Mucosa of rectum (tissue), 2 donors: ENCODE measurements around the gene FAM98C.

ENCODE experiments used
- H3K27ac ChIP-seq, 2 donors: one replicate each; pipeline ENCODE4 v1.7.0; 2013; ENCODE audit warnings: inconsistent platforms in 2 of 2, low read depth in 2 of 2, low read length in 2 of 2
- H3K27me3 ChIP-seq, 2 donors: one replicate each; pipeline ENCODE4 v1.7.0; 2013; ENCODE audit warnings: low read length in 2 of 2; ENCODE audit not compliant: control insufficient read depth in 2 of 2, insufficient read depth in 2 of 2
- H3K36me3 ChIP-seq, 2 donors: one replicate each; pipeline ENCODE4 v1.7.0; 2013; ENCODE audit warnings: low read length in 2 of 2; ENCODE audit not compliant: control insufficient read depth in 2 of 2, insufficient read depth in 2 of 2
- H3K4me1 ChIP-seq, 2 donors: one replicate each; pipeline ENCODE4 v1.7.0; 2013; ENCODE audit warnings: low read length in 2 of 2, mild to moderate bottlenecking in 1 of 2; ENCODE audit not compliant: control insufficient read depth in 2 of 2, insufficient read depth in 2 of 2
- H3K4me3 ChIP-seq, 2 donors: one replicate each; pipeline ENCODE4 v1.7.0; 2013; ENCODE audit warnings: low read length in 2 of 2
- H3K9ac ChIP-seq, 2 donors: one replicate each; pipeline ENCODE4 v1.7.0; 2013; ENCODE audit warnings: low read length in 2 of 2, low read depth in 1 of 2, mild to moderate bottlenecking in 1 of 2
- H3K9me3 ChIP-seq, 2 donors: one replicate each; pipeline ENCODE4 v1.7.0; 2013; ENCODE audit warnings: low read length in 2 of 2; ENCODE audit not compliant: control insufficient read depth in 2 of 2
- donor health status: healthy.
- donor health status: Normal muscosa, but diverticular disease.

The FAM98C gene

GRCh38 chr19:38437295-38437694 lies 34.4 kb downstream of the FAM98C start:
- Histone ChIP-seq H3K9me3 (no peaks in the 10 kb centered on the region), H3K27me3 (peaks cover 6% of the 10 kb centered on the region in 2 donors), H3K4me1 (no peaks in the 10 kb centered on the region), H3K9ac (no peak overlapping the region), H3K36me3 (no peaks in the 10 kb centered on the region), H3K27ac (no peak overlapping the region), H3K4me3 (no peak overlapping the region)

GRCh38 chr19:38437917-38438316 lies 35.0 kb downstream of the FAM98C start:
- Histone ChIP-seq H3K4me1 (no peaks in the 10 kb centered on the region), H3K36me3 (no peaks in the 10 kb centered on the region), H3K27ac (no peak overlapping the region), H3K9ac (no peak overlapping the region), H3K27me3 (peaks cover 6% of the 10 kb centered on the region in 2 donors), H3K4me3 (no peak overlapping the region), H3K9me3 (no peaks in the 10 kb centered on the region)

GRCh38 chr19:38440592-38440991 lies 37.7 kb downstream of the FAM98C start:
- Histone ChIP-seq H3K4me3 (no peak overlapping the region), H3K36me3 (no peaks in the 10 kb centered on the region), H3K27me3 (no peaks in the 10 kb centered on the region), H3K27ac (no peak overlapping the region), H3K4me1 (no peaks in the 10 kb centered on the region), H3K9me3 (no peaks in the 10 kb centered on the region), H3K9ac (no peak overlapping the region)

GRCh38 chr19:38441657-38442348 lies 38.9 kb downstream of the FAM98C start:
- Histone ChIP-seq H3K4me3 (no peak overlapping the region), H3K27ac (no peak overlapping the region), H3K9me3 (no peaks in the 10 kb centered on the region), H3K4me1 (no peaks in the 10 kb centered on the region), H3K27me3 (no peaks in the 10 kb centered on the region), H3K36me3 (no peaks in the 10 kb centered on the region), H3K9ac (no peak overlapping the region)

- no peaks in the 10 kb centered on the region for H3K36me3 ChIP-seq
Measured at GRCh38 chr19:38442736-38443135, 39.8 kb downstream of the FAM98C start.

GRCh38 chr19:38443458-38443999 lies 40.6 kb downstream of the FAM98C start:
- Histone ChIP-seq H3K27me3 (no peaks in the 10 kb centered on the region), H3K4me1 (no peaks in the 10 kb centered on the region), H3K36me3 (no peaks in the 10 kb centered on the region), H3K9me3 (no peaks in the 10 kb centered on the region), H3K27ac (no peak overlapping the region), H3K9ac (no peak overlapping the region), H3K4me3 (no peak overlapping the region)

More at GRCh38 chr19:38442736-38443135, 39.8 kb downstream of the FAM98C start:
- H3K27ac ChIP-seq, result no peak overlapping the region
- H3K9me3 ChIP-seq, result no peaks in the 10 kb centered on the region
- no peaks in the 10 kb centered on the region for H3K4me1 ChIP-seq
- no peak overlapping the region for H3K4me3 ChIP-seq
- no peak overlapping the region for H3K9ac ChIP-seq
- no peaks in the 10 kb centered on the region for H3K27me3 ChIP-seq

GRCh38 chr19:38444026-38444425 lies 41.1 kb downstream of the FAM98C start:
- H3K9ac ChIP-seq, result no peak overlapping the region
- H3K27me3 ChIP-seq, result no peaks in the 10 kb centered on the region
- no peaks in the 10 kb centered on the region for H3K36me3 ChIP-seq
- H3K27ac ChIP-seq, result no peak overlapping the region
- H3K4me1 ChIP-seq, result no peaks in the 10 kb centered on the region
- no peak overlapping the region for H3K4me3 ChIP-seq
- H3K9me3 ChIP-seq, result no peaks in the 10 kb centered on the region

- no peaks in the 10 kb centered on the region for H3K27me3 ChIP-seq
- no peaks in the 10 kb centered on the region for H3K4me1 ChIP-seq
- no peak overlapping the region for H3K27ac ChIP-seq
- H3K4me3 ChIP-seq, result no peak overlapping the region
- H3K9me3 ChIP-seq, result no peaks in the 10 kb centered on the region
- no peak overlapping the region for H3K9ac ChIP-seq
- H3K36me3 ChIP-seq, result no peaks in the 10 kb centered on the region
Measured at GRCh38 chr19:38445362-38445761, 42.5 kb downstream of the FAM98C start.

- no peak overlapping the region for H3K4me3 ChIP-seq
- H3K27me3 ChIP-seq, result no peaks in the 10 kb centered on the region
- H3K4me1 ChIP-seq, result no peaks in the 10 kb centered on the region
- H3K9ac ChIP-seq, result no peak overlapping the region
- no peaks in the 10 kb centered on the region for H3K36me3 ChIP-seq
- no peak overlapping the region for H3K27ac ChIP-seq
- H3K9me3 ChIP-seq, result no peaks in the 10 kb centered on the region
Measured at GRCh38 chr19:38448225-38448624, 45.3 kb downstream of the FAM98C start.

- Histone ChIP-seq H3K27ac (no peak overlapping the region), H3K9me3 (no peaks in the 10 kb centered on the region), H3K4me3 (no peak overlapping the region), H3K4me1 (no peaks in the 10 kb centered on the region), H3K27me3 (no peaks in the 10 kb centered on the region), H3K36me3 (no peaks in the 10 kb centered on the region), H3K9ac (no peak overlapping the region)
Measured at GRCh38 chr19:38449518-38449917, 46.6 kb downstream of the FAM98C start.
